Measurements from ENCODE around the gene HGD. TPM values are rescaled to one million over a fixed set of nuclear protein-coding genes. Genes with fewer than 3 reads are reported as not detected.

HGD gene
- total and polyA plus RNA-seq, 2 of the 13 experiments (the other 11 are each of a cell fraction or from before 2014, with no cell fraction given): 265 to 398 TPM

- TF ChIP-seq HNRNPLL (IDR thresholded peaks at IDR 0.05; ENCODE audit: low read depth, low read length, poor library complexity, severe bottlenecking) (peak; percentile 79), SRY (CRISPR knock-in tag; IDR thresholded peaks at IDR 0.05) (no peak), TOPORS (CRISPR knock-in tag; IDR thresholded peaks at IDR 0.05) (0 out of 2 replicates have a peak, but pooled peaks have one; percentile 58), PHF21A (CRISPR knock-in tag; IDR thresholded peaks at IDR 0.05) (no peak), ONECUT2 (CRISPR knock-in tag; IDR thresholded peaks at IDR 0.05) (no peak), HNRNPK (IDR thresholded peaks at IDR 0.05; ENCODE audit: low read depth, low read length, poor library complexity, severe bottlenecking) (no peak), CHD4 (IDR thresholded peaks at IDR 0.05; ENCODE audit: borderline replicate concordance, low read length) (peak; percentile 69; the same call in 1 of the 2 replicates), ELF4 (CRISPR knock-in tag; IDR thresholded peaks at IDR 0.05; ENCODE audit: borderline replicate concordance) (0 out of 2 replicates have a peak, but pooled peaks have one; percentile 45), ZNF556 (CRISPR knock-in tag; IDR thresholded peaks at IDR 0.05; ENCODE audit: borderline replicate concordance) (peak; percentile 75), FOXK2 (IDR thresholded peaks at IDR 0.05) (no peak), ZNF652 (CRISPR knock-in tag; IDR thresholded peaks at IDR 0.05; ENCODE audit: borderline replicate concordance, low read depth) (no peak), ZNF143 (CRISPR knock-in tag; IDR thresholded peaks at IDR 0.05) (no peak), IKZF5 (CRISPR knock-in tag; IDR thresholded peaks at IDR 0.05) (peak; percentile 72; the same call in 1 of the 2 replicates), NCOR1 (IDR thresholded peaks at IDR 0.05; ENCODE audit: borderline replicate concordance, low read length) (no peak), ZNF580 (CRISPR knock-in tag; IDR thresholded peaks at IDR 0.05; ENCODE audit: borderline replicate concordance, low read depth) (0 out of 2 replicates have a peak, but pooled peaks have one; percentile 63), KMT2A (CRISPR knock-in tag; IDR thresholded peaks at IDR 0.05) (no peak; the same call in 1 of the 2 replicates), FOXO4 (CRISPR knock-in tag; conservative IDR thresholded peaks at IDR 0.05) (no peak), ATF7-NPFF (CRISPR knock-in tag; IDR thresholded peaks at IDR 0.05; ENCODE audit: low read depth) (peak; percentile 53; the same call in 1 of the 2 replicates), ZBTB21 (CRISPR knock-in tag; IDR thresholded peaks at IDR 0.05) (no peak), CC2D1A (CRISPR knock-in tag; IDR thresholded peaks at IDR 0.05) (peak; percentile 87; the same call in 1 of the 2 replicates), ZFY (CRISPR knock-in tag; IDR thresholded peaks at IDR 0.05) (peak; percentile 96), ZNF232 (CRISPR knock-in tag; IDR thresholded peaks at IDR 0.05; ENCODE audit: borderline replicate concordance) (no peak), RNF219 (CRISPR knock-in tag; IDR thresholded peaks at IDR 0.05) (no peak), SMARCC2 (IDR thresholded peaks at IDR 0.05) (no peak), ZNF784 (CRISPR knock-in tag; IDR thresholded peaks at IDR 0.05; ENCODE audit: borderline replicate concordance) (peak; percentile 73; the same call in 1 of the 2 replicates)
Measured at GRCh38 chr3:120596116-120596852, 85.8 kb downstream of the HGD start, which contains the start of gene NDUFB4 (continued).

Data from HepG2 (cell line).